Ramos (cell line): ENCODE results near the gene CCSER1.
"Not testable (repeated sequence)": the region's sequence is repeated elsewhere in the genome, so short reads cannot be mapped to it uniquely, and the experiment has no call there.

Experiments used
- in situ Hi-C: fragments of 300-500 bp; cut with MboI; formaldehyde crosslinking; loops from one replicate; pipeline ENCODE4 v1.14.3; 2022; ENCODE audit warnings: low sequenced_read_pairs; ENCODE audit not compliant: unreplicated experiment

Gene CCSER1

DNA sequence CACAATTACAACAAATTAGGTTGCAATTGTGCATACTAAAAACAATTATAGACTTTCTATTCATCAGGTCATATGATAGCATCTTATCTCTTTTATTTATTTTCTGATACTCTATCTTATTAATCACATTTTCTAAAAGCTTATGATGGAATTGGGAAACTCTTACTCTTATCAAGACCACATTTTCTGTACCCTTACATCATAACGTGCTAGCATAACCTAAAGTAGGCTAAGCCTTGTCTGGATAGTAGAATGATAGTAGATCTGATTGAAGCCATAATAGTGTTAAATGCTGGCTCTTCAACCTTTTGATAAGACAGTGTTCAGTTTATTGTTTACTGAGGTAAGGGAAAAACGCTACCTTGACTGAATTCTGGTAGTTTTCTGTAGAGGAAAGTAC, 294.0 kb downstream of the CCSER1 start:
- in situ Hi-C loops = no loop called here

DNA sequence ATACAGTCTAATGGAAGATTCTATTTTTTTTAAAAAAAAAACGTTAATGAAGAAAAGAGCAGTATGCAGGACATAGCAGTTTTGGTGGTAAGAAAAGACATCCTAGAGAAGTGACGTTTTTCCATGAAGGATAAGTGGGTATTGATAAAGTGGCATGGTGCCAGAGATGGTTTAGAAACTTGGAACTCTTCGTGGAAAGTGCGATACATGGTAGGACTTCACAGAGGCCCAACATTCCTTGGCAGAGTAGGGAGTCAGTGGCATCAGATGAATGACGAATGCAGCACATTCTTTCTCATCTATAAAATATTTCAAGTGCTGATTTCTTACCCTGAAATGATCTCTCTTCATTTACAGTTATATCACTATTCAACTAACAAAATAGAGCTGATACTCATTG, 298.7 kb downstream of the CCSER1 start:
- in situ Hi-C loops = no loop called here

- in situ Hi-C loops = no loop called here
Observed at GRCh38 chr4:90438522-90438921, 311.3 kb downstream of the CCSER1 start.

DNA sequence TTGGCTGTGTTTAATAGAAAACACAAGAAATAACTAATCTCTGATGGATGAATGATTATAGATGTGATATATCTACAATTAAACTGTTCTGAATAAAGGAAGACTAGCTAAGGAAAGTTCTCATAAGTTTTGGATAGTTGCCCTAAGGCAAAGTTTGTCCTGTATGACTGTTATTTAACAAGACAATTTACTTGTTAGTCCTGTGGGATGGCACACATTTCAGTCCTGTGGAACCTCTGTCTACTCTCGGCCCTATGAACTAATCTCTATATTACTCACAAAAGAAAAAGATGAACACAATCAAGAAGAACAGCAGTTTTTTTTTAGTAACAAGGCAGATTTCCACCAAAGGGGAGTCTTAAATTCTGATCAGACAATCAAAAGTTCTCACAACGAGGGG, 314.6 kb downstream of the CCSER1 start:
- in situ Hi-C loops = no loop called here

DNA sequence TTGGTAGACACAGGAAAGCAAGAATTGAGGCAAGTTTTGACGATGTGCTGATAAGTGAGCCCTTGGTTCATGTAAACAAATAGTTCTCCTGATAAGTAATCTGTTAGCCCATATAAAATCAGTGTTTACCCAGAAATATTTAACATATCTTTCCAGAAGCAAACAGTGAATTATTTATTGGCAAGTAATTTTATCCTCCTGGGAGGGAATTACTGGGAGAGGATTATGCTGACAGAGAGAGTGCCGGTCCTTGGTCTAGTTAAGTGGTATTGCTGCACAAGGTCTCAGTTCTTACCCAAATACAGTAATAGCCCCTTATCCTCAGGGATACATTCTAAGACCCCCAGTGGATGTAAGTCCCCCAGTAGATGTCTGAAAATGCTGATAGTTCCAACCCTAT, 315.4 kb downstream of the CCSER1 start:
- in situ Hi-C loops = no loop called here

DNA sequence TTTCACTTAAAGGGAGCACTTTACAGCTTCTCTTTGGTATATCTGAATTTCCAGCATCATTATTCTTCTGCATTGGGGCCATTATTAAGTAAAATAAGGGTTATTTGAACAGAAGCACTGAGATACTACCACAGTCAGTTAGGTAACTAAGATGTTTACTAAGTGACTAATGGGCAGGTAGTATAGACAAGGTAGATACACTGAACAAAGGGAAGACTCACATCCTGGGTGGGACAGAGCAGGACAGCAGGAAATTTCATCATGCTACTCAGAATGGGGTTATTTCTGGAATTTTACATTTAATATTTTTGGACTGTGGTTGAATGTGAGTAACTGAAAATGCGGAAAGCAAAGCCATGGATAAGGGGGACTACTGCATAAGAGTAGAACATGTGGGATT, 316.0 kb downstream of the CCSER1 start:
- in situ Hi-C loops = no loop called here

DNA sequence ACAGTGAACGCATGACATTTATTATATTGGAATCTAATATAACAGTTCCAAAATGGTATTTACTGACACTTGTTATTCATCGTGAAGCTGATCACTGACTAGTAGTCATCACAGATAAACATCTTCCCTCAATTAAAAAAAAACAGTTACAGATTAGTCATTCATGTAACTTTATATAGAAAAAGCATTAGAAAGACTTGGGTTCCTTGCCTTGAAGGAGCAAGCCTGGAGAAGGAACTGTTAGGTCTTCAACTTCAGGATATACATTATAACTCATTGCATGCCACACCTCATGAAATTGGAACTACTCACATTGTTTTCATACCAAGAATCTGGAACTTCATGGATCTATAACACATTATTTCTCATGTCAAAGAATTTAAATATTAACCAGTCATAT, 317.7 kb downstream of the CCSER1 start:
- in situ Hi-C loops = no loop called here

GRCh38 chr4:90445380-90445779, 318.2 kb downstream of the CCSER1 start:
- in situ Hi-C loops = no loop called here

- in situ Hi-C loops = no loop called here
Observed at GRCh38 chr4:90449626-90450025, 322.4 kb downstream of the CCSER1 start.

GRCh38 chr4:90456891-90457290, 329.7 kb downstream of the CCSER1 start:
- in situ Hi-C loops = no loop called here

GRCh38 chr4:90457817-90458216, 330.6 kb downstream of the CCSER1 start:
- in situ Hi-C loops = no loop called here

DNA sequence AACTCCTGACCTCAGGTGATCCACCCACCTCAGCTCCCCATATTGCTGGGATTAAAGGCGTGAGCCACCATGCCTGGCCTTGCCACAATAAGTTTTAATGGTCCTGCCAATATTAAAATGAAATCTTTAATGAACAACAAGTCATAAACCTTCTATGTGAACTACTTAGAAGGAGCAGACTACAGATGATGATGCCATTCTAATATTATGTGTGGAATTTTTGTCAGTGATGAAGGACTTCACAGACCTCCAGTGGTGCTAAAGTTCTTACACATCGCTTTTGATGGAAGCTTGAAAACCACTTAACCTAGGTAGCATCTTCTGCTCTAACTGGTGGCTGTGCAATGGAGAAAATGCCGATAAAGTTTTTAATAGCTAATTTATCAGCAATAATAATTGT, 331.4 kb downstream of the CCSER1 start:
- in situ Hi-C loops = no loop called here

DNA sequence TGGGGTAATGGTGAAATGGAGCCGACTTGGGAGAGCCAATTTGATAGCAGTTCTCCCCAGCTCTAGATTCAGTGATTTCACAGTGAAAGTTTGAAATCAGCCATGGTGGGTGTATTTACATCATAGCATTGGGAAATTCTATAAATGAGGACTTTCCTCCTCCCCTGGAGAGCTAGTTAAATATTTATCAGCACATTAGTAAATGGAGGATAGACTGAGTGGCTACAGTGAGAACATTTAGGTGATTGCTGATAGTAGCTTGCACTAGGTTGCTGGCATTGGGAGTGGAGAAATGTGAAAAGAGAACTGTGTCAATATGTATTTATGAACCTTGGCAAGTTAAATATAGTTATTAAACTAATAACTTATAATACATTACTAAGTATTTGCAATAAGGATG, 347.3 kb downstream of the CCSER1 start:
- in situ Hi-C loops = no loop called here

- in situ Hi-C loops = no loop called here
Observed at GRCh38 chr4:90476019-90476418, 348.8 kb downstream of the CCSER1 start.

DNA sequence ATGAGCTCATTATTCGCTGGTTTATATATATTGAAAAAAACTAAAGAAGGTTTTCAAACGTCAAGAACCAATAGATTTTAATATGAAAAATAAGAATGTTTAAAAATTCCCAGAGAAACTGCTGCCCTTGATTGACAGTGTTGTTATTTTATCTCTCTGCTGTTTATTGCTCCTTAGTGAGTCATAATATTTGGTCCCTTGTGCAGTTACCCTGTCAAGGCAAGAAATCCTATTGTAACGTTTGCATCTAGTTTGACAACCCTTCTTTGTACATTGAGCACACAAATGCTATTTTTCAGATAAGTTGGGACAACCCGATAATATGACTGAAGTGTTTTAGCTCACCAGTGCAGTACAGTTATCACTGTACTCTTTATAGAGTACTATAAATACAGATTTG, 349.4 kb downstream of the CCSER1 start:
- in situ Hi-C loops = no loop called here

GRCh38 chr4:90484894-90485293, 357.7 kb downstream of the CCSER1 start:
- in situ Hi-C loops = not testable (repeated sequence)

GRCh38 chr4:90486346-90486745, 359.2 kb downstream of the CCSER1 start:
- in situ Hi-C loops = no loop called here

- in situ Hi-C loops = no loop called here
Observed at GRCh38 chr4:90495211-90495610, 368.0 kb downstream of the CCSER1 start.

DNA sequence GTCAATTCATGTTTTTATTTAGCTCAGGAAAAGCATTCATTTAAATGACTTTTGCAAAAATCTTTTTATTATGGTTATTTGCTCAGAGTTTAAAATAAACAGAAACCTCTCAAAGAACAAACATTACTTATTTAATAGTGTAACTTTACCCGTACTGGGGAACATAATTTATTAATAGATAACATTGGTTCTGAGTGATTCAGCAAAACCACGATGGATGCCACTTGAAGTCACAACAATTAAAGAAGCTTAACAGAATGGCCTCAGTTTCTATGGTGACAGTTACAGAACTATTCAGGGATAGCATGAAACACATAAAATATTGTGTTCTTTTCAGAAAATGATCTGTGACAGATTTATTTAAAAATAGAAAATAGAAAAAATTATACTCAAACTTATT, 368.7 kb downstream of the CCSER1 start:
- in situ Hi-C loops = no loop called here

DNA sequence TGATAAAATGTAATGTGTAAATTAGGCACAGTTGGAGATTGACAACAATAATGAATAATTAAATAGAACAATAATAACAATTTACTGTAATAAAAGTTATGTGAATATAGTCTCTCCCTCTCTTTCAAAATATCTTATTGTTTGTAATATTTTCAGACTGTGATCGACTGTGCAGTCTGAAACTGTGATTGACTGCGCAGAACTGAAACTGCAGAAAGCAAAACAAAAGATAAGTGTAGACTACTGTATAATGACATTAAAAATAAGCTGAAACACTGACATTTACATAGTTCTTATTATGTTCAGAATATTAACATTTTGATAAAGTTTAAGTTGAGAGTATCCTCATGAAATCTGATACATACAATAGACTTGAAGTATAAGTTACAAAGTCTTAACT, 371.0 kb downstream of the CCSER1 start:
- in situ Hi-C loops = no loop called here

GRCh38 chr4:90503677-90504076, 376.5 kb downstream of the CCSER1 start:
- in situ Hi-C loops = no loop called here

DNA sequence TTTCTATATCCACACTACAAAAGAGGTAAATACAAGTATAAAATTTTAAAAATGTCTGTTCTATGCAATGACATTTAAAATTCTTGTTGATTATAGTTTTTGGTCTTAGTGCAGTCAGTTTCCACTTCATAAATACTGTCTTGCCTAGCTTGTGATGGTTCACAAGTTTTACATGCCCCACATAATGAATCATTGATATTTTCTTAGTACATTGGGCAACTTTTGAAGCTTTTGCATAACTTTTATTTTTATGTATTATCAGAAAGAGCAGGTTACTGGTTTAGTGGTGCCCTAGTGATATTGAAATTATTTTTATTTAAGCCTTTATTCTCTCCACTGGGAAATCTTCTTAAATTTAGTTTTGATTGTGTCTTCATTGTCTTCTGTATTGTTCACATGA, 388.0 kb downstream of the CCSER1 start:
- in situ Hi-C loops = no loop called here

DNA sequence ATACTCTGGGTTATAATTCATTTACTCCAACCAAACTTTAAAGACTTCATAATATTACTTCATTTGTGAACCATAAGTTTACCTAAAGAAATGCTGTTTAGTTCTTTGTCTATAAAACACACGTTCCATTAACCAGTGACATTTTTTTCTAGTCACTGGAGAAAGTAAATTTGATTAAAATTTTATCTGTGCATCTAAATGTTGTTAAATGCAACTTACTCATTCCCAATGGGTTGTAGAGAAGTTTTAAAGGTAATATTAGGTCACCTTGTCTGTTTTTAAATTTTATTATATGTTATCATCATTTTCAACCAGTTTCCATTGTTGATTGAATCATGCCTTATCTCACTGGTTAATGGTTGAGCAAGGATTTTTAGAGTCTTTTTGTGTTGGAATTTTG, 401.4 kb downstream of the CCSER1 start:
- in situ Hi-C loops = no loop called here
